Ascending aorta (tissue), 2 donors: Measurements from ENCODE around the gene PAFAH1B1. TPM values are rescaled to one million over a fixed set of nuclear protein-coding genes. Genes with fewer than 3 reads are reported as not detected.

Experiments used
- DNase-seq, 2 donors: peaks; one replicate each; pipeline ENCODE4 v3.0.0-alpha.2; 2019; ENCODE audit warnings: low spot score in 2 of 2
- H3K27ac ChIP-seq, 2 donors: fragments of 200-600 bp; sonication (generic); one replicate each; pipeline ENCODE4 v1.5.1; 2016 to 2017; ENCODE audit warnings: mild to moderate bottlenecking in 1 of 2
- H3K27me3 ChIP-seq: fragments of 200-600 bp; sonication (generic); one replicate; pipeline ENCODE4 v1.5.1; 2017
- H3K36me3 ChIP-seq, 2 donors: fragments of 200-600 bp; sonication (generic); one replicate each; pipeline ENCODE4 v1.5.1; 2016
- H3K4me1 ChIP-seq, 2 donors: fragments of 200-600 bp; sonication (generic); one replicate each; pipeline ENCODE4 v1.5.1; 2016 to 2017; ENCODE audit warnings: mild to moderate bottlenecking in 1 of 2
- H3K4me3 ChIP-seq, 2 donors: fragments of 200-600 bp; sonication (generic); one replicate each; pipeline ENCODE4 v1.5.1; 2016 to 2017; ENCODE audit warnings: mild to moderate bottlenecking in 1 of 2
- H3K9me3 ChIP-seq, 2 donors: fragments of 200-600 bp; sonication (generic); one replicate each; pipeline ENCODE4 v1.5.1; 2016
- CTCF ChIP-seq, 3 experiments: fragments of 200-600 bp in 2 of 3; fragments of 450-650 bp in 1 of 3; sonication (generic) in 2 of 3; IDR thresholded peaks; one replicate each; pipeline ENCODE4 v1.5.1; 2016 to 2019; ENCODE audit warnings: antibody characterized with exemption in 3 of 3, mild to moderate bottlenecking in 1 of 3, moderate library complexity in 1 of 3
- intact Hi-C: fragments of 100-400 bp; cut with DNase I; formaldehyde crosslinking; loops from one replicate; pipeline ENCODE4 v1.15.1; 2023
- total RNA-seq: library from RNA; depleted of rRNA; stranded (reverse); fragments of >200 nt; gene quantifications from one replicate; pipeline ENCODE4 v1.1.0, GENCODE V29; 2016

PAFAH1B1 gene
- total RNA-seq, 1 donor from 2014 or later, result 29.6 TPM

GRCh38 chr17:2551928-2552327 lies 41.5 kb upstream of the PAFAH1B1 start:
- Histone ChIP-seq H3K36me3 (no peaks in the 10 kb centered on the region), H3K27ac (no peak overlapping the region), H3K27me3 (no peaks in the 10 kb centered on the region), H3K4me3 (no peak overlapping the region), H3K9me3 (no peaks in the 10 kb centered on the region), H3K4me1 (no peaks in the 10 kb centered on the region)
- no peak for DNase-seq
- intact Hi-C loops, result no loop called here
- TF ChIP-seq CTCF (IDR thresholded peaks at IDR 0.05), result no peak

- no peaks in the 10 kb centered on the region for H3K36me3 ChIP-seq
- H3K4me1 ChIP-seq, result no peaks in the 10 kb centered on the region
- DNase-seq, result no peak
- H3K4me3 ChIP-seq, result no peak overlapping the region
- H3K27ac ChIP-seq, result no peak overlapping the region
- TF ChIP-seq CTCF (IDR thresholded peaks at IDR 0.05), result no peak
- no peaks in the 10 kb centered on the region for H3K27me3 ChIP-seq
- intact Hi-C loops, result no loop called here
- peaks cover 0 to 3% of the 10 kb centered on the region in 2 donors for H3K9me3 ChIP-seq
Measured at GRCh38 chr17:2560658-2561057, 32.8 kb upstream of the PAFAH1B1 start.

GRCh38 chr17:2562162-2562858 lies 31.1 kb upstream of the PAFAH1B1 start:
- Histone ChIP-seq H3K36me3 (no peaks in the 10 kb centered on the region), H3K4me1 (no peaks in the 10 kb centered on the region), H3K4me3 (no peak overlapping the region), H3K27me3 (no peaks in the 10 kb centered on the region), H3K27ac (no peak overlapping the region), H3K9me3 (peaks cover 0 to 3% of the 10 kb centered on the region in 2 donors)
- TF ChIP-seq CTCF (IDR thresholded peaks at IDR 0.05), result no peak
- intact Hi-C loops, result no loop called here
- no peak for DNase-seq

GRCh38 chr17:2563061-2563460 lies 30.4 kb upstream of the PAFAH1B1 start:
- Histone ChIP-seq H3K27me3 (no peaks in the 10 kb centered on the region), H3K27ac (no peak overlapping the region), H3K9me3 (peaks cover 0 to 3% of the 10 kb centered on the region in 2 donors), H3K4me3 (no peak overlapping the region), H3K4me1 (no peaks in the 10 kb centered on the region), H3K36me3 (no peaks in the 10 kb centered on the region)
- intact Hi-C loops, result no loop called here
- DNase-seq, result no peak
- no peak for TF ChIP-seq CTCF (IDR thresholded peaks at IDR 0.05)

- no peak for DNase-seq
- intact Hi-C loops, result no loop called here
- Histone ChIP-seq H3K4me1 (no peaks in the 10 kb centered on the region), H3K4me3 (no peak overlapping the region), H3K36me3 (no peaks in the 10 kb centered on the region), H3K27me3 (no peaks in the 10 kb centered on the region), H3K9me3 (peaks cover 0 to 3% of the 10 kb centered on the region in 2 donors), H3K27ac (no peak overlapping the region)
- TF ChIP-seq CTCF (IDR thresholded peaks at IDR 0.05), result no peak
Measured at GRCh38 chr17:2563543-2563942, 29.9 kb upstream of the PAFAH1B1 start.

GRCh38 chr17:2564877-2565276 lies 28.6 kb upstream of the PAFAH1B1 start:
- H3K9me3 ChIP-seq, result peaks cover 0 to 3% of the 10 kb centered on the region in 2 donors
- no peak overlapping the region for H3K4me3 ChIP-seq
- no peaks in the 10 kb centered on the region for H3K36me3 ChIP-seq
- intact Hi-C loops, result no loop called here
- TF ChIP-seq CTCF (IDR thresholded peaks at IDR 0.05), result no peak
- no peaks in the 10 kb centered on the region for H3K27me3 ChIP-seq
- H3K27ac ChIP-seq, result no peak overlapping the region
- no peak for DNase-seq
- H3K4me1 ChIP-seq, result no peaks in the 10 kb centered on the region
